Muscle layer of colon (tissue), 2 donors: ENCODE data around the gene AGL.
"Not testable (repeated sequence)": the region's sequence is repeated elsewhere in the genome, so short reads cannot be mapped to it uniquely, and the experiment has no call there.

Experiments used
- H3K27ac ChIP-seq: one replicate; pipeline ENCODE4 v1.7.0; 2013; ENCODE audit warnings: low read depth, mild to moderate bottlenecking, low read length, moderate library complexity
- H3K27me3 ChIP-seq, 2 donors: one replicate each; pipeline ENCODE4 v1.7.0; 2013; ENCODE audit warnings: low read length in 2 of 2, mild to moderate bottlenecking in 2 of 2; ENCODE audit not compliant: insufficient read depth in 2 of 2, control insufficient read depth in 1 of 2
- H3K36me3 ChIP-seq: one replicate; pipeline ENCODE4 v1.7.0; 2013; ENCODE audit warnings: mild to moderate bottlenecking, low read length; ENCODE audit not compliant: insufficient read depth
- H3K4me1 ChIP-seq: one replicate; pipeline ENCODE4 v1.7.0; 2013; ENCODE audit warnings: mild to moderate bottlenecking, low read length; ENCODE audit not compliant: insufficient read depth
- H3K4me3 ChIP-seq, 2 donors: one replicate each; pipeline ENCODE4 v1.7.0; 2013; ENCODE audit warnings: low read length in 2 of 2, low read depth in 1 of 2, mild to moderate bottlenecking in 1 of 2, moderate library complexity in 1 of 2
- H3K9ac ChIP-seq: one replicate; pipeline ENCODE4 v1.7.0; 2013; ENCODE audit warnings: low read length
- H3K9me3 ChIP-seq: one replicate; pipeline ENCODE4 v1.7.0; 2013; ENCODE audit warnings: mild to moderate bottlenecking, low read length
- donor health status: abdominal sarcoma.
- donor health status: Adenocarcinoma of cecum.

AGL gene

DNA sequence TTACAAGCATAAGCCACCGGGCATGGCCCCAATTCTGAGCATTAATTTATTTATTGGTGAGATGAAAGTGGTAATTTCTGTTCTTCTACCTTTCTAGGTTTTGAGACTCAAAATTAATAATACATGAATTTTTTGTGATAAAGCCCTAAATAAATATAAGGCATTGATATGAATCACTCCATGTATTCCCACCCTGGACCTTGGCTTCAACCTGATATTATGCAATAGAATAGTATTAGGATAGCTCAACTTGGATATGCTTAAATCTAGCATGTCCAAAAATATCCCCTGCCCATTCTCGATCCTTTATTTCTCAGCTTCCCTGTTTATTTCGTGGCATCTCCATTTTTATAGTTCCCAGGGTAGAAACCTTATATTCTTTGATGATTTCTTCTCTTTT is 2.5 kb downstream of the AGL start:
- Histone ChIP-seq H3K27me3 (no peaks in the 10 kb centered on the region), H3K4me1 (peaks cover 17% of the 10 kb centered on the region), H3K9me3 (no peaks in the 10 kb centered on the region), H3K9ac (no peak overlapping the region), H3K36me3 (no peaks in the 10 kb centered on the region), H3K27ac (no peak overlapping the region), H3K4me3 (peak overlapping the region in 1 of 2 donors; percentile 6)

DNA sequence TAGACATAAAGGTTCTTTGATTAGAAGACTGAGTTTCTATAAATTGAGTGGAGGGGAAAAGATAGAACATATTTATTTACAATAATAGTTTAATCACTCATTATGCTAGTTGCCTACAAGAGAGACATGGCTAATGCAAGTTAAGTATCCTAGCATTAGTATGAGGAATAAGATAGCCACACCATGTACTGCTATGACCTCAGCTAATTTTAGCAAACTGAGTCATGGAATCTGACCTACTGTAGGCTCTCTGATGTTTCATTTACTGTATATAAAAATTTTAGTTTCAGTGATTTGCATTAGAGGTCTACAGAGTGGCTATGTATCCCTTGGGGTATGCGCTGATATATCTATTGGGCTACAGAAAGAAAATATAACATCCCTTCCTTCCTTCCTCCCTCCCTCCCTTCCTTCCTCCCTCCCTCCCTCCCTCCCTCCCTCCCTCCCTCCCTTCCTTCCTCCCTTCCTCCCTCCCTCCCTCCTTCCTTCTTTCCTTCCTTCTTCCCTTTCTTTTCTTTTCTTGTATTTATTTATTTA is 5.8 kb downstream of the AGL start:
- H3K9me3 ChIP-seq: no peaks in the 10 kb centered on the region
- no peak overlapping the region for H3K4me3 ChIP-seq
- H3K27ac ChIP-seq: no peak overlapping the region
- no peaks in the 10 kb centered on the region for H3K27me3 ChIP-seq
- no peak overlapping the region for H3K9ac ChIP-seq
- peaks cover 22% of the 10 kb centered on the region for H3K4me1 ChIP-seq
- no peaks in the 10 kb centered on the region for H3K36me3 ChIP-seq

- H3K4me3 ChIP-seq, H3K27me3 ChIP-seq, H3K36me3 ChIP-seq, H3K27ac ChIP-seq, H3K9me3 ChIP-seq, H3K9ac ChIP-seq: not testable (repeated sequence)
- peaks cover 19% of the 10 kb centered on the region for H3K4me1 ChIP-seq
Observed at GRCh38 chr1:99857041-99857440, 6.9 kb downstream of the AGL start.

GRCh38 chr1:99858286-99858685 is 8.1 kb downstream of the AGL start:
- peaks cover 6% of the 10 kb centered on the region for H3K4me1 ChIP-seq

GRCh38 chr1:99858881-99859280 is 8.7 kb downstream of the AGL start:
- H3K9ac ChIP-seq: no peak overlapping the region
- H3K4me3 ChIP-seq: no peak overlapping the region
- no peaks in the 10 kb centered on the region for H3K27me3 ChIP-seq
- no peaks in the 10 kb centered on the region for H3K9me3 ChIP-seq
- no peak overlapping the region for H3K27ac ChIP-seq
- H3K4me1 ChIP-seq: peaks cover 5% of the 10 kb centered on the region
- no peaks in the 10 kb centered on the region for H3K36me3 ChIP-seq

More at GRCh38 chr1:99858286-99858685, 8.1 kb downstream of the AGL start:
- Histone ChIP-seq H3K9me3 (no peaks in the 10 kb centered on the region), H3K27ac (no peak overlapping the region), H3K36me3 (no peaks in the 10 kb centered on the region), H3K27me3 (no peaks in the 10 kb centered on the region), H3K9ac (no peak overlapping the region), H3K4me3 (no peak overlapping the region)

DNA sequence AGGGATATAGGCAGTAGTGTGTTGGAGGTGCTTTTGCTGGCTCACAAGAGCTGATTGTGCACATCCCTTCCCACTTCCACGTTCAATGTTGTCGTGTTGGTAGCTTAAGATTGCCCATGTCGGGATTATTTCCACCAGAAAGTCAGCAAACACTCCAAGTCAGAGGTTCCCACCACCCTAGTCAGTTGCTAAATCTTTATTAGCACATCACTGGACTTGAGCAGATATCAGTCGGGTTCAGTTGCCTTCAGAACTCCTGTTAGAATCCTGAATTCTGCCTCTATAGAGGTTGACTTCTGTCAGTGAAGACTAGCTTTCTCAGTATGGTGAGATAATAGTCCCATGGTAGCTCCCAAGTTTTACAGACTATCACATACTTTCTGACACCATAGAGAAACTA is 10.5 kb downstream of the AGL start:
- Histone ChIP-seq H3K27ac (no peak overlapping the region), H3K4me3 (no peak overlapping the region), H3K4me1 (peaks cover 5% of the 10 kb centered on the region), H3K27me3 (no peaks in the 10 kb centered on the region), H3K9ac (no peak overlapping the region), H3K9me3 (no peaks in the 10 kb centered on the region), H3K36me3 (peaks cover 10% of the 10 kb centered on the region)

DNA sequence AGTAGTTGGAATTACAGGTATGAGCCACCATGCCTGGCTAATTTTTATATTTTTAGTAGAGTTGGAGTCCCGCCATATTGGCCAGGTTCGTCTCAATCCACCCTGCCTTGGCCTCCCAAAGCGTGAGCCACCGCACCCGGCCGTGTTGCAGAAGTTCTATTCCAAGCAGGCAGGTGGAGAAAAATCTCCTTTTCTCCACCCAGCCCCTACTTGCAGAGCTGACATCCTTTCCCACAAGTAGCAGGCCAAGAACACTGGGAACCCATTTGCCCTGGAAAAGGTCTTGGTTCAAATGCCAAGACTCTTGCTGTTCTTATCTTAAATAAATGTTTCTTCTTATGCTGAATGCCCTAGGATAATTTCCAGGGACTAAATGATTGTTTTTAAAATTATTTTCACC is 17.5 kb downstream of the AGL start:
- no peaks in the 10 kb centered on the region for H3K4me1 ChIP-seq
- no peak overlapping the region for H3K27ac ChIP-seq
- H3K9ac ChIP-seq: no peak overlapping the region
- no peak overlapping the region for H3K4me3 ChIP-seq
- no peaks in the 10 kb centered on the region for H3K9me3 ChIP-seq
- H3K36me3 ChIP-seq: peaks cover 19% of the 10 kb centered on the region
- H3K27me3 ChIP-seq: no peaks in the 10 kb centered on the region

GRCh38 chr1:99869304-99869703 is 19.1 kb downstream of the AGL start:
- no peak overlapping the region for H3K27ac ChIP-seq
- H3K9me3 ChIP-seq: no peaks in the 10 kb centered on the region
- H3K4me3 ChIP-seq: no peak overlapping the region
- H3K27me3 ChIP-seq: no peaks in the 10 kb centered on the region
- H3K36me3 ChIP-seq: peaks cover 17% of the 10 kb centered on the region
- no peaks in the 10 kb centered on the region for H3K4me1 ChIP-seq
- H3K9ac ChIP-seq: no peak overlapping the region

- Histone ChIP-seq H3K36me3 (peaks cover 15% of the 10 kb centered on the region), H3K4me1 (no peaks in the 10 kb centered on the region), H3K9ac (no peak overlapping the region), H3K9me3 (no peaks in the 10 kb centered on the region), H3K4me3 (no peak overlapping the region), H3K27ac (no peak overlapping the region), H3K27me3 (no peaks in the 10 kb centered on the region)
Observed at GRCh38 chr1:99869723-99870122, 19.6 kb downstream of the AGL start.

- no peaks in the 10 kb centered on the region for H3K4me1 ChIP-seq
- H3K27ac ChIP-seq: no peak overlapping the region
- H3K27me3 ChIP-seq: no peaks in the 10 kb centered on the region
- H3K9ac ChIP-seq: no peak overlapping the region
- H3K36me3 ChIP-seq: peaks cover 10% of the 10 kb centered on the region
- no peak overlapping the region for H3K4me3 ChIP-seq
- H3K9me3 ChIP-seq: no peaks in the 10 kb centered on the region
Observed at GRCh38 chr1:99872063-99872462, 21.9 kb downstream of the AGL start.

DNA sequence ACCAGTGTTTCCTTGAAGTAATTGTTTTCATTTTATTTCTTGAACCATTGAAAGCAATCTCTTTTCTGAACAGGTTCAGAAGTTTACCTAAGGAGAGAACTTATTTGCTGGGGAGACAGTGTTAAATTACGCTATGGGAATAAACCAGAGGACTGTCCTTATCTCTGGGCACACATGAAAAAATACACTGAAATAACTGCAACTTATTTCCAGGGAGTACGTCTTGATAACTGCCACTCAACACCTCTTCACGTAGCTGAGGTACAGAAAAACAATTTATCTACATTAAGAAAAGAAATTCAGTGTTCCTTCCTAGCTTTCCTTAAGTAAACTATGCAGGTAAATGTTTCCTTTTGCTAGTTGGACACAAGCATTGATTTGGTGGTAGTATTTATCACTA is 27.4 kb downstream of the AGL start:
- Histone ChIP-seq H3K9ac (no peak overlapping the region), H3K27me3 (no peaks in the 10 kb centered on the region), H3K4me1 (no peaks in the 10 kb centered on the region), H3K27ac (no peak overlapping the region), H3K9me3 (no peaks in the 10 kb centered on the region), H3K4me3 (no peak overlapping the region), H3K36me3 (peaks cover 15% of the 10 kb centered on the region)

GRCh38 chr1:99886179-99886578 is 36.0 kb downstream of the AGL start:
- H3K4me3 ChIP-seq: no peak overlapping the region
- no peaks in the 10 kb centered on the region for H3K9me3 ChIP-seq
- H3K9ac ChIP-seq: no peak overlapping the region
- no peak overlapping the region for H3K27ac ChIP-seq
- H3K36me3 ChIP-seq: peaks cover 24% of the 10 kb centered on the region
- no peaks in the 10 kb centered on the region for H3K4me1 ChIP-seq
- H3K27me3 ChIP-seq: no peaks in the 10 kb centered on the region
